DMS53 (cell line): ENCODE data around the gene COG1.
"Not testable (repeated sequence)": the region's sequence is repeated elsewhere in the genome, so short reads cannot be mapped to it uniquely, and the experiment has no call there.

Experiments
- DNase-seq: peaks from one replicate; lab custom pipeline; 2025; lab: John Stamatoyannopoulos, UW

COG1 gene

GRCh38 chr17:73192894-73193701, at the start of gene COG1:
TSS of gene COG1 (plus strand) at chr17:73193055. CDS start at chr17:73193070, 15 bp downstream.
- DNase-seq = peak; percentile 97

- not testable (repeated sequence) for DNase-seq
Measured at GRCh38 chr17:73144209-73144608, 48.6 kb upstream of the COG1 start.

- DNase-seq = peak; percentile 15
Measured at GRCh38 chr17:73145641-73146040, 47.2 kb upstream of the COG1 start.

- DNase-seq = not testable (repeated sequence)
Measured at GRCh38 chr17:73147791-73148190, 45.1 kb upstream of the COG1 start.

- DNase-seq = no peak
Measured at GRCh38 chr17:73148540-73149334, 44.1 kb upstream of the COG1 start.

- not testable (repeated sequence) for DNase-seq
Measured at GRCh38 chr17:73150622-73151300, 42.1 kb upstream of the COG1 start.

GRCh38 chr17:73151916-73152632, 40.8 kb upstream of the COG1 start:
- DNase-seq = peak; percentile 94

GRCh38 chr17:73155410-73156165, 37.3 kb upstream of the COG1 start:
- no peak for DNase-seq

- peak; percentile 92 for DNase-seq
Measured at GRCh38 chr17:73156166-73156840, 36.6 kb upstream of the COG1 start.

GRCh38 chr17:73156887-73157520, 35.9 kb upstream of the COG1 start:
- peak; percentile 32 for DNase-seq

GRCh38 chr17:73157521-73157890, 35.3 kb upstream of the COG1 start:
- DNase-seq = no peak

- DNase-seq = no peak
Measured at GRCh38 chr17:73158133-73158532, 34.7 kb upstream of the COG1 start.

GRCh38 chr17:73160980-73161630, 31.8 kb upstream of the COG1 start:
- DNase-seq = no peak

- peak; percentile 64 for DNase-seq
Measured at GRCh38 chr17:73163043-73163442, 29.8 kb upstream of the COG1 start.

GRCh38 chr17:73165616-73166404, 27.0 kb upstream of the COG1 start:
- DNase-seq = peak; percentile 51

GRCh38 chr17:73166731-73167581, 25.9 kb upstream of the COG1 start:
- no peak for DNase-seq

GRCh38 chr17:73168667-73169066, 24.2 kb upstream of the COG1 start:
- DNase-seq = no peak

GRCh38 chr17:73170324-73170723, 22.5 kb upstream of the COG1 start:
- no peak for DNase-seq
